Parathyroid adenoma (tissue), 2 donors: Measurements from ENCODE around the gene NAP1L1.

Experiments
- H2AFZ ChIP-seq: fragments of 300-600 bp; sonication (generic); one replicate; pipeline ENCODE4 v1.7.0; 2017; ENCODE audit warnings: antibody characterized with exemption, mild to moderate bottlenecking
- H3K27ac ChIP-seq: fragments of 300-600 bp; sonication (generic); one replicate; pipeline ENCODE4 v1.7.0; 2017
- H3K27me3 ChIP-seq: fragments of 300-600 bp; sonication (generic); one replicate; pipeline ENCODE4 v1.7.0; 2017; ENCODE audit warnings: low read length; ENCODE audit not compliant: control insufficient read depth, insufficient read depth
- H3K36me3 ChIP-seq: fragments of 300-600 bp; sonication (generic); one replicate; pipeline ENCODE4 v1.7.0; 2017; ENCODE audit warnings: low read length; ENCODE audit not compliant: control insufficient read depth, insufficient read depth
- H3K4me1 ChIP-seq: fragments of 300-600 bp; sonication (generic); one replicate; pipeline ENCODE4 v1.7.0; 2017; ENCODE audit warnings: control low read depth
- H3K4me2 ChIP-seq: fragments of 300-600 bp; sonication (generic); one replicate; pipeline ENCODE4 v1.7.0; 2017; ENCODE audit warnings: low read length
- H3K4me3 ChIP-seq: fragments of 300-600 bp; sonication (generic); one replicate; pipeline ENCODE4 v1.7.0; 2017; ENCODE audit warnings: low read depth, low read length
- H3K79me2 ChIP-seq: fragments of 300-600 bp; sonication (generic); one replicate; pipeline ENCODE4 v1.7.0; 2017; ENCODE audit warnings: control low read depth
- H3K9ac ChIP-seq: fragments of 300-600 bp; sonication (generic); one replicate; pipeline ENCODE4 v1.7.0; 2017; ENCODE audit warnings: mild to moderate bottlenecking
- H3K9me3 ChIP-seq: fragments of 300-600 bp; sonication (generic); one replicate; pipeline ENCODE4 v1.7.0; 2017; ENCODE audit warnings: low read length; ENCODE audit not compliant: control insufficient read depth
- CTCF ChIP-seq: fragments of 300-600 bp; sonication (generic); IDR thresholded peaks from one replicate; pipeline ENCODE4 v1.7.0; 2017; ENCODE audit warnings: antibody characterized with exemption, mild to moderate bottlenecking
- donor health status: primary hyperparathyroidism.

The NAP1L1 gene

GRCh38 chr12:76032043-76032981 lies 52.2 kb downstream of the NAP1L1 start:
- Histone ChIP-seq H2AFZ (peak overlapping the region; percentile 99), H3K79me2 (no peaks in the 10 kb centered on the region), H3K27me3 (no peaks in the 10 kb centered on the region), H3K4me2 (peak overlapping the region; percentile 89), H3K27ac (peak overlapping the region; percentile 83), H3K4me3 (peak overlapping the region; percentile 78), H3K4me1 (no peaks in the 10 kb centered on the region), H3K36me3 (no peaks in the 10 kb centered on the region), H3K9ac (peak overlapping the region; percentile 23), H3K9me3 (no peaks in the 10 kb centered on the region)
- no peak for TF ChIP-seq CTCF

GRCh38 chr12:76031414-76032042 lies 53.0 kb downstream of the NAP1L1 start, which contains the start of gene PHLDA1:
Gene PHLDA1, minus strand, starts transcription at chr12:76031776.
- no peaks in the 10 kb centered on the region for H3K9me3 ChIP-seq
- TF ChIP-seq CTCF = peak; percentile 57
- no peaks in the 10 kb centered on the region for H3K4me1 ChIP-seq
- H2AFZ ChIP-seq = peak within 1 kb of the TSS; percentile 99
- H3K79me2 ChIP-seq = no peaks in the 10 kb centered on the region
- peak within 1 kb of the TSS; percentile 78 for H3K4me3 ChIP-seq
- H3K27ac ChIP-seq = peak within 1 kb of the TSS; percentile 83
- peak within 1 kb of the TSS; percentile 89 for H3K4me2 ChIP-seq
- peak within 1 kb of the TSS; percentile 23 for H3K9ac ChIP-seq
- H3K36me3 ChIP-seq = no peaks in the 10 kb centered on the region
- H3K27me3 ChIP-seq = no peaks in the 10 kb centered on the region

GRCh38 chr12:76031081-76031413 lies 53.4 kb downstream of the NAP1L1 start:
- peak overlapping the region; percentile 83 for H3K27ac ChIP-seq
- H3K4me1 ChIP-seq = no peaks in the 10 kb centered on the region
- TF ChIP-seq CTCF = no peak
- H3K9me3 ChIP-seq = no peaks in the 10 kb centered on the region
- H2AFZ ChIP-seq = peak overlapping the region; percentile 99
- H3K9ac ChIP-seq = no peak overlapping the region
- H3K4me2 ChIP-seq = peak overlapping the region; percentile 89
- H3K27me3 ChIP-seq = no peaks in the 10 kb centered on the region
- H3K36me3 ChIP-seq = no peaks in the 10 kb centered on the region
- H3K4me3 ChIP-seq = peak overlapping the region; percentile 78
- H3K79me2 ChIP-seq = no peaks in the 10 kb centered on the region

GRCh38 chr12:76030341-76031080 lies 54.0 kb downstream of the NAP1L1 start:
- no peaks in the 10 kb centered on the region for H3K27me3 ChIP-seq
- H3K4me3 ChIP-seq = peak overlapping the region; percentile 78
- no peaks in the 10 kb centered on the region for H3K79me2 ChIP-seq
- H3K4me1 ChIP-seq = no peaks in the 10 kb centered on the region
- peak overlapping the region; percentile 99 for H2AFZ ChIP-seq
- peak overlapping the region; percentile 83 for H3K27ac ChIP-seq
- no peak overlapping the region for H3K9ac ChIP-seq
- H3K4me2 ChIP-seq = peak overlapping the region; percentile 89
- no peak for TF ChIP-seq CTCF
- H3K9me3 ChIP-seq = no peaks in the 10 kb centered on the region
- no peaks in the 10 kb centered on the region for H3K36me3 ChIP-seq
